ENCODE measurements around the gene GRAMD1A. TPM values are rescaled to one million over a fixed set of nuclear protein-coding genes. Genes with fewer than 3 reads are reported as not detected.
A peak's percentile ranks its signal among the peaks of the same experiment; 100 is the strongest.
"Not testable (repeated sequence)": the region's sequence is repeated elsewhere in the genome, so short reads cannot be mapped to it uniquely, and the experiment has no call there.

GRAMD1A gene
- 30.6 TPM for total RNA-seq
- long read RNA-seq, partial matches to known transcripts: 17 of 44 reads
- long read RNA-seq, other reads (novel, unspliced or antisense): 26 of 44 reads

- ATAC-seq: peak; percentile 95
- intact Hi-C loops (cut with micrococcal nuclease): no loop called here
- peak; percentile 93 for DNase-seq
These were observed at the start of gene GRAMD1A for GRCh38 chr19:34999498-35000337. Gene GRAMD1A, plus strand, starts transcription at chr19:35000323. Its CDS starts 156 bp downstream, at chr19:35000479.

- ATAC-seq: no peak
- intact Hi-C loops (cut with micrococcal nuclease): no loop called here
- DNase-seq: no peak
These were observed 47.0 kb upstream of the GRAMD1A start for GRCh38 chr19:34953092-34953491.

- no peak for ATAC-seq
- intact Hi-C loops (cut with micrococcal nuclease): no loop called here
These were observed 42.0 kb upstream of the GRAMD1A start for GRCh38 chr19:34957830-34958751.

GRCh38 chr19:34959021-34959420, 41.1 kb upstream of the GRAMD1A start:
- intact Hi-C loops (cut with micrococcal nuclease): no loop called here
- no peak for DNase-seq
- no peak for ATAC-seq

More at GRCh38 chr19:34957830-34958751, 42.0 kb upstream of the GRAMD1A start:
- no peak for DNase-seq

GRCh38 chr19:34960103-34960805, 39.9 kb upstream of the GRAMD1A start:
- intact Hi-C loops (cut with micrococcal nuclease): no loop called here
- ATAC-seq (no peak), DNase-seq (no peak)

- intact Hi-C loops (cut with micrococcal nuclease): no loop called here
- ATAC-seq (no peak), DNase-seq (no peak)
These were observed 39.0 kb upstream of the GRAMD1A start for GRCh38 chr19:34960940-34961679.

GRCh38 chr19:34961775-34962686, 38.1 kb upstream of the GRAMD1A start:
- intact Hi-C loops (cut with micrococcal nuclease): no loop called here
- peak; percentile 37 for ATAC-seq
- DNase-seq: no peak

GRCh38 chr19:34962687-34963572, 37.2 kb upstream of the GRAMD1A start:
- DNase-seq (no peak), ATAC-seq (peak; percentile 32)
- intact Hi-C loops (cut with micrococcal nuclease): no loop called here

- ATAC-seq (peak; percentile 93), DNase-seq (peak; percentile 85)
- intact Hi-C loops (cut with micrococcal nuclease): no loop called here
These were observed 36.3 kb upstream of the GRAMD1A start, which contains the start of gene ZNF792 for GRCh38 chr19:34963573-34964406. Gene ZNF792, minus strand, starts transcription at chr19:34964229. Its CDS starts 567 bp downstream, at chr19:34963662.

GRCh38 chr19:34964598-34964997, 35.5 kb upstream of the GRAMD1A start:
- no peak for ATAC-seq

GRCh38 chr19:34965505-34965904, 34.6 kb upstream of the GRAMD1A start:
- intact Hi-C loops (cut with micrococcal nuclease); DNase-seq; ATAC-seq: not testable (repeated sequence)

More at GRCh38 chr19:34964598-34964997, 35.5 kb upstream of the GRAMD1A start:
- intact Hi-C loops (cut with micrococcal nuclease): no loop called here
- no peak for DNase-seq

- no peak for DNase-seq
- intact Hi-C loops (cut with micrococcal nuclease): no loop called here
- no peak for ATAC-seq
These were observed 32.6 kb upstream of the GRAMD1A start for GRCh38 chr19:34967551-34967950.

- intact Hi-C loops (cut with micrococcal nuclease): loop anchor here (5.0 kb wide), 1 partner anchor 43 kb away; no protein-coding TSS in a partner anchor
- DNase-seq: no peak
These were observed 30.4 kb upstream of the GRAMD1A start for GRCh38 chr19:34969721-34970120.

GRCh38 chr19:34970185-34970780, 29.8 kb upstream of the GRAMD1A start:
- DNase-seq, ATAC-seq: not testable (repeated sequence)
- intact Hi-C loops (cut with micrococcal nuclease): loop anchor here (5.0 kb wide), 1 partner anchor 42 kb away; no protein-coding TSS in a partner anchor

More at GRCh38 chr19:34969721-34970120, 30.4 kb upstream of the GRAMD1A start:
- no peak for ATAC-seq

All from left ventricle myocardium superior (tissue), 1 donor.